Activated naive CD8-positive, alpha-beta T cell treated with anti-CD3 and anti-CD28 coated beads for 36 hours (primary cell): Measurements from ENCODE around the gene AXL. TPM values are rescaled to one million over a fixed set of nuclear protein-coding genes. Genes with fewer than 3 reads are reported as not detected.
A peak's percentile ranks its signal among the peaks of the same experiment; 100 is the strongest.
"Not testable (repeated sequence)": the region's sequence is repeated elsewhere in the genome, so short reads cannot be mapped to it uniquely, and the experiment has no call there.

Source experiments
- DNase-seq: peaks from one replicate; pipeline ENCODE4 v3.0.0; 2021
- H3K27ac Mint-ChIP-seq: one replicate; pipeline ENCODE4 v1.8.0; 2022; ENCODE audit warnings: mild to moderate bottlenecking, moderate library complexity, mixed read lengths
- H3K27me3 Mint-ChIP-seq: one replicate; pipeline ENCODE4 v1.8.0; 2022; ENCODE audit warnings: mild to moderate bottlenecking, mixed read lengths
- H3K36me3 Mint-ChIP-seq: one replicate; pipeline ENCODE4 v1.8.0; 2021; ENCODE audit warnings: mild to moderate bottlenecking, mixed read lengths
- H3K4me1 Mint-ChIP-seq: one replicate; pipeline ENCODE4 v1.8.0; 2021; ENCODE audit warnings: mixed read lengths
- H3K4me3 Mint-ChIP-seq: one replicate; pipeline ENCODE4 v1.8.0; 2022; ENCODE audit warnings: mild to moderate bottlenecking, moderate library complexity, mixed read lengths
- H3K9me3 Mint-ChIP-seq: one replicate; pipeline ENCODE4 v1.8.0; 2022; ENCODE audit warnings: mixed read lengths
- total RNA-seq, 2 experiments: library from RNA; stranded (reverse); gene quantifications; one replicate each; pipeline ENCODE4 v1.2.3, GENCODE V29; 2021

Gene AXL
- total RNA-seq, 2 experiments from 2014 or later = 0.41 to 0.42 TPM

DNA sequence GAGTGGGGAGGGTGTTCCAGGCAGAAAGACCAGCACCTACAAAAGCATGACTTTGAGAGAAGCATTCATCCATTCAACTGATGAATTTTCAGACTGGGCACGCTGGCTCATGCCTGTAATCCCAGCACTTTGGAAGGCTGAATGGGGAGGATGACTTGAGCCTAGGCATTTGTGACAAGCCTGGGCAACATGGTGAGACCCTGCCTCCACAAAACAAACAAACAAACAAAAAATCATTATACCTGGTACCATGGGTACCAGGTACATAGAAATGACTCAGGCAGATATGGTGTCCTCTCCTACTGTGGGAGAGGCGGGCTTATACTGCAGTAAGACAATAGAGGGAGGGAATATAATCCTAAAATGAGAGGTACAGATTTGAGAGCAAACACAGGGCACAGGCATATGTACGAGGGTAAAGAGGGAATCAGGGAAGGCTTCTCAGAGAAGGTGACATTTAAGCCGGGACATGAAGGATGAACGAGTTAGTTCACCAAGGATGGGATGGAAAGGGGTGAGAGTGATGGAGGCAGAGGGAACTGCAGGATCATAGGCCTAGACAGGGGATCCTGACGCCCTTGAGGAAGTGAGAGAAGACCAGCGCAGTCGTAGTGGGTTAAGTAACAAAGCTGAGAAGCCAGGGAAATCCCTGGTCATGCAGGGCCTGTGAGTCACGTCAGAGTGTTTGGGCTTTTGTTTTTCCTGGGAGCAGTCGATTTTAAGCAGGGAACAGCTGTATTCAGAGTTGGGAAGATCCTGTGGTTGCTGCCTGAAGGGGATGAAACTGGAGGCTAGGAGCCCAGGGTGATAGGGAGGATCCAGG is 23.1 kb upstream of the AXL start:
- Mint-ChIP-seq H3K36me3 (no peaks in the 10 kb centered on the region), H3K27me3 (peaks cover 32% of the 10 kb centered on the region), H3K4me1 (peaks cover 16% of the 10 kb centered on the region), H3K4me3 (no peak overlapping the region), H3K27ac (no peak overlapping the region), H3K9me3 (no peaks in the 10 kb centered on the region)
- DNase-seq = no peak

- H3K9me3 Mint-ChIP-seq = no peaks in the 10 kb centered on the region
- H3K27ac Mint-ChIP-seq = no peak overlapping the region
- no peaks in the 10 kb centered on the region for H3K36me3 Mint-ChIP-seq
- H3K4me3 Mint-ChIP-seq = no peak overlapping the region
- H3K27me3 Mint-ChIP-seq = peaks cover 11% of the 10 kb centered on the region
- no peak for DNase-seq
- peaks cover 7% of the 10 kb centered on the region for H3K4me1 Mint-ChIP-seq
These were observed 20.5 kb upstream of the AXL start for GRCh38 chr19:41198559-41198958.

- H3K4me3 Mint-ChIP-seq = no peak overlapping the region
These were observed 15.7 kb upstream of the AXL start for GRCh38 chr19:41203371-41203770.

GRCh38 chr19:41204338-41204737 is 14.7 kb upstream of the AXL start:
- H3K4me3 Mint-ChIP-seq, H3K27ac Mint-ChIP-seq, H3K36me3 Mint-ChIP-seq, H3K27me3 Mint-ChIP-seq, H3K4me1 Mint-ChIP-seq, H3K9me3 Mint-ChIP-seq: not testable (repeated sequence)
- peak; percentile 80 for DNase-seq

More at GRCh38 chr19:41203371-41203770, 15.7 kb upstream of the AXL start:
- Mint-ChIP-seq H3K36me3 (no peaks in the 10 kb centered on the region), H3K4me1 (peaks cover 6% of the 10 kb centered on the region), H3K27ac (no peak overlapping the region), H3K27me3 (peaks cover 4% of the 10 kb centered on the region), H3K9me3 (no peaks in the 10 kb centered on the region)
- DNase-seq = no peak

DNA sequence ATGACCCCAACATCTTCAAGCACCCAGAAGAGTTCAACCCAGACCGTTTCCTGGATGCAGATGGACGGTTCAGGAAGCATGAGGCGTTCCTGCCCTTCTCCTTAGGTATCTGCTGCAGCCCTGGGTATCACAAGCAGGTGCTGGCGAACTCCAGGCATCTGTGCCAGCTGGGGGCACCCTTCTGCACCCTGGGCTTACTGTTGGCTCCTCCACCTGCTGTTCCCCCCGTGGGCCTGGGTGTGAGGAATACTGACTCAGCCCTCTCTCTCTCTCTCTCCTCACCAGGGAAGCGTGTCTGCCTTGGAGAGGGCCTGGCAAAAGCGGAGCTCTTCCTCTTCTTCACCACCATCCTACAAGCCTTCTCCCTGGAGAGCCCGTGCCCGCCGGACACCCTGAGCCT is 13.0 kb upstream of the AXL start:
- Mint-ChIP-seq H3K4me1 (peaks cover 6% of the 10 kb centered on the region), H3K27me3 (no peaks in the 10 kb centered on the region), H3K36me3 (no peaks in the 10 kb centered on the region), H3K9me3 (no peaks in the 10 kb centered on the region), H3K4me3 (no peak overlapping the region), H3K27ac (no peak overlapping the region)
- DNase-seq = no peak

DNA sequence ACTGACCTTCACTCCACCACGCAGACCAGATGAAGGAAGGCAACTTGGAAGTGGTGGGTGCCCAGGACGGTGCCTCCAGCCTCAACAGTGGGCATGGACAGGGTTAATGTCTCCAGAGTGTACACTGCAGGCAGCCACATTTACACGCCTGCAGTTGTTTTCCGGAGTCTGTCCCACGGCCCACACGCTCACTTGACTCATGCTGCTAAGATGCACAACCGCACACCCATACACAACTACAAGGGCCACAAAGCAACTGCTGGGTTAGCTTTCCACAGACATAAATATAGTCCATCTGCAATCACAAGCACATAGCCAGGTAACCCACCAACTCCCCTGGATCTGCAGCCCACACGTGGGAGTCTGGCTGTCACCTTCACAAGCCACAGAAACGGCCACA is 12.6 kb upstream of the AXL start:
- H3K27me3 Mint-ChIP-seq = no peaks in the 10 kb centered on the region
- no peak for DNase-seq
- peaks cover 6% of the 10 kb centered on the region for H3K4me1 Mint-ChIP-seq
- no peak overlapping the region for H3K4me3 Mint-ChIP-seq
- H3K9me3 Mint-ChIP-seq = no peaks in the 10 kb centered on the region
- H3K27ac Mint-ChIP-seq = no peak overlapping the region
- no peaks in the 10 kb centered on the region for H3K36me3 Mint-ChIP-seq

- H3K9me3 Mint-ChIP-seq = no peaks in the 10 kb centered on the region
- H3K4me1 Mint-ChIP-seq = peaks cover 6% of the 10 kb centered on the region
- H3K27me3 Mint-ChIP-seq = no peaks in the 10 kb centered on the region
- no peak overlapping the region for H3K27ac Mint-ChIP-seq
- DNase-seq = no peak
- H3K4me3 Mint-ChIP-seq = no peak overlapping the region
- no peaks in the 10 kb centered on the region for H3K36me3 Mint-ChIP-seq
These were observed 11.9 kb upstream of the AXL start for GRCh38 chr19:41206926-41207750.

DNA sequence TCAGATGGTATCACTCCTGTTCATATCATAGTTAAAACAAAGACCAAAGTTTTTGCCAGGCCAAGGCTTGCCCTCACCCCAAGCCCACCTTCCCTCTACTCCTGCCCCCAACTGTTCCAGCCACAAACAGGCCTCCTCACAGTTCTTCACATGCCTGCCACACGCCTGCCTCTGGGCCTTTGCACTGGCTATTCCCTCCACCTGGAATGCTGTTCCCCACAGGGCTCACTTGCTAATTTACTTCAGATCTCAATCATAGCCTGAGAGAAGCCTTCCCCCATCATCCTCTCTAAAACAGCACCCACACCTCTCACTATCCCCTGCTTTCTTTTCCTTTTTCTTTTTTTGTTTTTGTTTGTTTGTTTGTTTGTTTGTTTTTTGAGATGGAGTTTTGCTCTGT is 4.9 kb upstream of the AXL start:
- H3K27ac Mint-ChIP-seq = no peak overlapping the region

DNA sequence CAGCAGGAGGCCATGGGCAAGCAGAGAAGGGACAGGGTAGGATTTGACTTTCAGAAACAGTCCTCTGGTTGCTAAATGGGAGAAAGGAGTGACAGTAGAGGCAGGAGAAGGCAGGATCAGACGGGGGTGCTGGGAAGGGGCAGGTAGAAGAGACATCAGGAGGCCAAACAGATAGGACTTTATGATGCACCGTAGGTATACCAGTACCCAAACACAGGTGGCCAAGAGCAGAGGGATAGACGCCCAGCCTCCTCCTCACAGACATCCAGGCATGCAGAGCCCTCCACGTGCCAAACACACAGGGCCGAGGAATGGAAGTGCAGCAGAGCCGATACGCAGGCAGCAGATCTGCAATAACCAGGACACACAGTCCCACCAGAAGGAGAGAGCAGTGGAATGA is 1.3 kb upstream of the AXL start:
- Mint-ChIP-seq H3K9me3 (no peaks in the 10 kb centered on the region), H3K27ac (no peak overlapping the region), H3K4me3 (no peak overlapping the region), H3K4me1 (peaks cover 3% of the 10 kb centered on the region), H3K27me3 (peaks cover 54% of the 10 kb centered on the region), H3K36me3 (no peaks in the 10 kb centered on the region)
- DNase-seq = no peak

More for the DNA sequence above, 4.9 kb upstream of the AXL start:
- DNase-seq = no peak
- Mint-ChIP-seq H3K36me3 (no peaks in the 10 kb centered on the region), H3K27me3 (peaks cover 22% of the 10 kb centered on the region), H3K4me1 (no peaks in the 10 kb centered on the region), H3K9me3 (no peaks in the 10 kb centered on the region), H3K4me3 (no peak overlapping the region)

DNA sequence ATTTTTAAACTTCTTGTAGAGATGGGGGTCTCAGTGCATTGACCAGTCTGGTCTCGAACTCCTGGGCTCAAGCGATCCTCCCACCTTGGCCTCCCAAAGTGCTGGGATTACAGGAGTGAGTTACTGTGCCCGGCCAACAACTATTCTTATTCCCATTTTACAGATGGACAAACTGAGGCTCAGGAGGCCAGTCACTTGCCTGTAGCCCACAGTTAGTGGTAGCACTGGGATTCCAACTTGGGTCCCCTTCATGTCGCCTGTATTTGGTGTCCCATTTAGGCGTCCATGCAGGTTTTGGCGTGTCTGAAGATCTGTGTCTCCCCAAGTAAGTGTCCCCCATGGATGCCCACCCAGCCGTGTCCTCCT is 791 bp upstream of the AXL start:
- Mint-ChIP-seq H3K27me3 (peaks cover 59% of the 10 kb centered on the region), H3K4me1 (peaks cover 3% of the 10 kb centered on the region), H3K27ac (no peak overlapping the region), H3K36me3 (no peaks in the 10 kb centered on the region), H3K4me3 (no peak overlapping the region), H3K9me3 (no peaks in the 10 kb centered on the region)
- no peak for DNase-seq

DNA sequence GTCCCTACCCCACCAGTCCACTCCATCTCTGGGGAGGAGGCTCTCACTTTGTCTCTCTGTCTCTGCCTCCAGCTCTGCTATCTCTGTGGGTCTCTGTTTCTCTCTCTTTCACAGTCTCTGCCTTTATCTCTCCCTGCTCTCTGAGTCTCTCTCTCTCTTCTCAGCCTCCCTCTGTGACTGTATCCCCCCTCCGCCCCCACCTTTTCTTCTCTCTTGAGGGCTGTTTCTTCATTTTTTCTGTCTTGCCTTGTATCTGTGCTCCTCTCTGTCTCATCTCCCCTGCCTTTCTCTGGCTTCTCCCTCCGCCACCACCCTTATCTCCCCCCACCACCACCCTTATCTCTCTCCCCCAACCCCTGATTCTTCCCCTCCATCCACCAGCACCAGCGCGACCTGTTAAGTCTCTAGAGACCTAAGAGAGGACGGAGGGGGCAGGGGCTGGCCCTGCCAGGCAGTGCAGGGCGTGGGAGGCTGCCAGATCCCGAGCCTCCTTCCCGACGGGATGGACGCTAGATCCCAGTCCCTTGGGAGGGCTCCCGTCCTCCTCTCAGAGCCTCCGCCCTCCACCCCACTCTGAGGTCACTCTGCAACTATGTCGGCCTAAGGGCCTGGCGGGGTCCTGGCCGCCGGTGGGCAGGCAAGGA is 1.0 kb downstream of the AXL start:
- no peak overlapping the region for H3K27ac Mint-ChIP-seq
- DNase-seq = no peak
- H3K27me3 Mint-ChIP-seq = peaks cover 60% of the 10 kb centered on the region
- H3K36me3 Mint-ChIP-seq = no peaks in the 10 kb centered on the region
- H3K4me3 Mint-ChIP-seq = no peak overlapping the region
- H3K9me3 Mint-ChIP-seq = no peaks in the 10 kb centered on the region
- peaks cover 8% of the 10 kb centered on the region for H3K4me1 Mint-ChIP-seq

- DNase-seq = no peak
- Mint-ChIP-seq H3K27ac (no peak overlapping the region), H3K9me3 (no peaks in the 10 kb centered on the region), H3K4me3 (no peak overlapping the region), H3K36me3 (peaks cover 1% of the 10 kb centered on the region), H3K27me3 (peaks cover 66% of the 10 kb centered on the region), H3K4me1 (peaks cover 13% of the 10 kb centered on the region)
These were observed 1.8 kb downstream of the AXL start for GRCh38 chr19:41220811-41221210.

GRCh38 chr19:41221514-41222205 is 2.6 kb downstream of the AXL start:
- Mint-ChIP-seq H3K4me1 (peaks cover 16% of the 10 kb centered on the region), H3K4me3 (no peak overlapping the region), H3K27ac (no peak overlapping the region), H3K9me3 (no peaks in the 10 kb centered on the region), H3K27me3 (peaks cover 64% of the 10 kb centered on the region), H3K36me3 (peaks cover 1% of the 10 kb centered on the region)
- DNase-seq = no peak

DNA sequence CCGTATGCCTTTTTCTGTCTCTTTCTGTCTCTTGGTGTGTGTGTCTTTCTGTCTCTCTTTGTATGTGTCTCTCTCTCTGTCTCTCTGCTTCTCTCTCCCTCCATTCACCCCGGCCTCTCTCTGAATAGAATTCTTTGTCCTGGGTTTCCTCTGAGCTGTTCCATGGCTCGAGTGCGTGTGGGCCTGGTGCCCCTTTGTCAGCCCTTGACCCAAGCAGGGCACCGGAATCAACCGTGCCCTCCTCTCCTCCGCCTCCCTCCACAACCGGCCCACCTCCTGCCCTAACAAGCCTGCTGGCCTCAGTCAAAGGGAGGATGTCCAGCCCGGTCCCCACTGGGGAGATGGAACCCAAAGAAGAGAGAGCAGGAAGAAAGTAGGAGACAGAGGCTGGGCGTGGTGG is 3.2 kb downstream of the AXL start:
- Mint-ChIP-seq H3K4me1 (peaks cover 21% of the 10 kb centered on the region), H3K27me3 (peaks cover 60% of the 10 kb centered on the region), H3K9me3 (no peaks in the 10 kb centered on the region), H3K27ac (no peak overlapping the region), H3K36me3 (peaks cover 1% of the 10 kb centered on the region), H3K4me3 (no peak overlapping the region)
- DNase-seq = no peak
